Lower lobe of right lung (tissue), 2 donors: ENCODE measurements around the gene HSPB2. TPM values are rescaled to one million over a fixed set of nuclear protein-coding genes. Genes with fewer than 3 reads are reported as not detected.
A peak's percentile ranks its signal among the peaks of the same experiment; 100 is the strongest.

Source experiments
- ATAC-seq, 2 donors: fragments of 200-7000 bp; cut with Tn5 transposase; one replicate each; pipeline ENCODE4 v1.9.1; 2020 to 2022; ENCODE audit warnings: mild to moderate bottlenecking in 2 of 2, moderate library complexity in 2 of 2
- DNase-seq: peaks from one replicate; pipeline ENCODE4 v3.0.0-alpha.2; 2020
- H3K27ac ChIP-seq: fragments of 200-600 bp; one replicate; pipeline ENCODE4 v1.8.0; 2022
- H3K27me3 ChIP-seq: fragments of 200-600 bp; one replicate; pipeline ENCODE4 v1.8.0; 2022; ENCODE audit warnings: low read depth
- H3K36me3 ChIP-seq: fragments of 200-600 bp; one replicate; pipeline ENCODE4 v1.8.0; 2022; ENCODE audit warnings: mild to moderate bottlenecking
- H3K4me1 ChIP-seq: fragments of 200-600 bp; one replicate; pipeline ENCODE4 v1.8.0; 2022
- H3K4me3 ChIP-seq: fragments of 200-600 bp; one replicate; pipeline ENCODE4 v1.8.0; 2022; ENCODE audit warnings: mild to moderate bottlenecking
- H3K9me3 ChIP-seq: fragments of 200-600 bp; one replicate; pipeline ENCODE4 v1.8.0; 2022
- CTCF ChIP-seq: fragments of 200-600 bp; IDR thresholded peaks from one replicate; pipeline ENCODE4 v1.8.0; 2022; ENCODE audit warnings: antibody characterized with exemption, mild to moderate bottlenecking
- intact Hi-C: fragments of 100-400 bp; cut with DNase I; formaldehyde crosslinking; loops from one replicate; pipeline ENCODE4 v1.11.0; 2022
- total RNA-seq: library from RNA; stranded (reverse); fragmentation: NEBNext Ultra II Directional; extraction: Animal tissue kit (Norgen Biotek cat#: 25700); gene quantifications from one replicate; pipeline ENCODE4 v1.2.1, GENCODE V29; 2021
- donor health status: DM: no; HTN: yes; CAD: no; lungs with severe emphysema.

HSPB2 gene
- total RNA-seq, 1 donor from 2014 or later, result 6.4 TPM

GRCh38 chr11:111910676-111911562 lies 1.6 kb upstream of the HSPB2 start:
- Histone ChIP-seq H3K27ac (peak overlapping the region; percentile 83), H3K4me1 (peaks cover 11% of the 10 kb centered on the region), H3K4me3 (peak overlapping the region; percentile 59), H3K9me3 (no peaks in the 10 kb centered on the region), H3K27me3 (peaks cover 14% of the 10 kb centered on the region), H3K36me3 (peaks cover 9% of the 10 kb centered on the region)
- TF ChIP-seq CTCF, result no peak
- DNase-seq (no peak), ATAC-seq (peak; percentile 12 to 74)
- intact Hi-C loops, result no loop called here

GRCh38 chr11:111911563-111912401 lies 752 bp upstream of the HSPB2 start, which contains the start of gene CRYAB:
Gene CRYAB (minus strand): TSS chr11:111911770. CDS start chr11:111911724, 46 bp downstream.
- peak; percentile 78 for DNase-seq
- peak within 1 kb of the TSS; percentile 83 for H3K27ac ChIP-seq
- H3K4me3 ChIP-seq, result peak within 1 kb of the TSS; percentile 59
- peaks cover 11% of the 10 kb centered on the region for H3K4me1 ChIP-seq
- no peaks in the 10 kb centered on the region for H3K9me3 ChIP-seq
- intact Hi-C loops, result no loop called here
- peak; percentile 90 to 91 for ATAC-seq
- TF ChIP-seq CTCF, result no peak
- H3K27me3 ChIP-seq, result peaks cover 14% of the 10 kb centered on the region
- peaks cover 9% of the 10 kb centered on the region for H3K36me3 ChIP-seq

- Histone ChIP-seq H3K4me3 (peak overlapping the region; percentile 59), H3K36me3 (peaks cover 7% of the 10 kb centered on the region), H3K9me3 (no peaks in the 10 kb centered on the region), H3K27ac (peak overlapping the region; percentile 83), H3K4me1 (peaks cover 11% of the 10 kb centered on the region), H3K27me3 (peaks cover 14% of the 10 kb centered on the region)
- DNase-seq (no peak), ATAC-seq (no peak)
- no peak for TF ChIP-seq CTCF
- intact Hi-C loops, result no loop called here
Measured at GRCh38 chr11:111913031-111913861, 712 bp downstream of the HSPB2 start.

- Histone ChIP-seq H3K36me3 (no peaks in the 10 kb centered on the region), H3K27ac (peak overlapping the region; percentile 83), H3K4me3 (peak overlapping the region; percentile 59), H3K4me1 (peaks cover 11% of the 10 kb centered on the region), H3K27me3 (peaks cover 14% of the 10 kb centered on the region), H3K9me3 (no peaks in the 10 kb centered on the region)
- ATAC-seq (no peak), DNase-seq (no peak)
- intact Hi-C loops, result no loop called here
- no peak for TF ChIP-seq CTCF
Measured at GRCh38 chr11:111913997-111914396, 1.5 kb downstream of the HSPB2 start.

- Histone ChIP-seq H3K27ac (no peak overlapping the region), H3K4me1 (peaks cover 4% of the 10 kb centered on the region)
Measured at GRCh38 chr11:111916768-111917167, 4.2 kb downstream of the HSPB2 start.

More at GRCh38 chr11:111916768-111917167, 4.2 kb downstream of the HSPB2 start:
- TF ChIP-seq CTCF, result no peak
- no peaks in the 10 kb centered on the region for H3K36me3 ChIP-seq
- H3K27me3 ChIP-seq, result peaks cover 12% of the 10 kb centered on the region
- H3K9me3 ChIP-seq, result no peaks in the 10 kb centered on the region
- no peak overlapping the region for H3K4me3 ChIP-seq
- no peak for DNase-seq
- intact Hi-C loops, result no loop called here
- no peak for ATAC-seq
